ENCODE data around the gene CARM1.
A peak's percentile ranks its signal among the peaks of the same experiment; 100 is the strongest.
"Not testable (repeated sequence)": the region's sequence is repeated elsewhere in the genome, so short reads cannot be mapped to it uniquely, and the experiment has no call there.

The CARM1 gene

DNA sequence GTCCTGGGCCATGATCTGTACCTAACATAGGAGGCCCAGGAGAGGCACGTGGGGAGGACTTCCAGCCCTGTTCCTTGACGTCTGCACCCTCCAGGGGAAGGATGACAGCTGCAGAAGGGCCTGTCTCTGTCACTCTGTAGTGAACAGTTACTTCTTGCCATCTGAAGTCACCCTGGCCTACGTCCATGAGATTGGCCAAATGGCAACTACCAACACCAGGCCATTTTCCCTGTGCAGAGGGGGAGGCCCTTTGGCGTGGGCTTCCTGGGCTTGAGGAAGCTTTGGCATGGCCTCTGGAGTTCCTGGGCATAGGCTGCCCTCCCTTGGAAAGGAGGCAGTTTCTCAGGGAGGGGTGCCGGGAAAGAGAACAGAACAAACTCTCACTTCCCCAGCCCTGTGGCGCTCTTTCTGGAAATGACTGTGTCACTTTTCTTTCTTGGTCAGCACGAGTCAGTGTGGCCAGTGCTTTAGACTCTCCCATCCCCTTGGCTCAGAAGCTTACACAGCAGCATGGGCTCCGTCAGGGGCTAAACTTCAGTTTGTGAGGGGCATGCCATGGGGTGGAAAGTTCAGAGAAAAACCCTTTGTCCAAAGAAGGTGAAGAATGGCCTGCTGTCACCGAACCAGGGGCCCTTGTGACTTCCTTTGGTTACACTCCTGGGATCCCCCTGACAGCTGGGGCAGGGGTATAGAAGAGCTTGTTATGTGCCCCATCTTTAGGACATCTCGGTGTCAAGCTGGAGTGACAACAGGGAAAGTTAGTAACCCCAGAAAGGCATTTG lies 5.3 kb downstream of the CARM1 start:
- no peak for DNase-seq

DNA sequence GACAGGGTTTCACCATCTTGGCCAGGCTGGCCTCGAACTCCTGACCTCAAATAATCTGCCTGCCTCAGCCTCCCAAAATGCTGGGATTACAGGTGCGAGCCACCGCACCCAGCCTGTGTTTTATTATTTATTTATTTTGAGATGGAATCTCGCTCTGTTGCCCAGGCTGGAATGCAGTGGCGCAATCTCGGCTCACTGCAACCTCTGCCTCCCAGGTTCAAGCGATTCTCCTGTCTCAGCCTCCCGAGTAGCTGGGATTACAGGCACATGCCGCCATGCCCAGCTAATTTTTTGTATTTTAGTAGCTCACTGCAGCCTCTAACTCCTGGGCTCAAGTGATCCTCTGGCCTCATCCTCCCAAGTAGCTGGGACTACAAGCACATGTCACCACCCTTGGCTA lies 6.3 kb downstream of the CARM1 start:
- DNase-seq, result not testable (repeated sequence)

GRCh38 chr19:10878253-10878652 lies 6.9 kb downstream of the CARM1 start:
- no peak for DNase-seq

DNA sequence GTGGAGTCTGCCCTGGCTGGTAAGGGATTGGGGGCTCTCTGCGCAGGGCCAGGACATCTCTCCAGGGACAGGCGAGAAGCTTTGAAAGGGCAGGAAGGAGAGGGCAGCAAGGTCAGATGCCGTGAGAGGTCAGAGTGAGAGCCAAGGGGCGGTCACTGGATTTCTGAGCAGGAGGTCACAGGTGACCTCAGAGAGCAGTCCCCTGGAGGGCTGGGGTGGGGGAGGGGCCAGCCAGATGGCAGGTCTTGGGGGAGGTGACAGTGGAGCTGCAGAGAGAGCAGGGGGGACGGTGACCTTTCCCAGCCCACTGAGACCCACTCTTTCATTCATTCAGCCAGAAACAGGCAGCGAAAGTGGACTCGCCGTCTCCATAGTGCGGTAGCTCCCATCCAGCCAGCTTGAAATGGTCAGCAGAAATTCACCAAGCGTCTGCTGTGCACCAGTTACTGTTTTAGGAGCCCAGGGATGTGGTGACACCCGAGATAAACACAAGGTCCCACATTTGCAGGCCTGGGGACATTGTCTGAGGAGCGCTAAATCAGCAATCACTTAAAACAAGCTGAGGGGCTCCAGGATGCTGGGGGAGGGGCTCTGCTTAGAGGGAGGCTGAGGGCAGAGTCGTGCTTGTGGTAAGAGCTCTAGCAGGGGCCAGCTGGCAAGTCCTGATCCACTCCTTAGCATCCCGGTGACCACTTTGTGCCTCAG lies 10.2 kb downstream of the CARM1 start:
- no peak for DNase-seq

DNA sequence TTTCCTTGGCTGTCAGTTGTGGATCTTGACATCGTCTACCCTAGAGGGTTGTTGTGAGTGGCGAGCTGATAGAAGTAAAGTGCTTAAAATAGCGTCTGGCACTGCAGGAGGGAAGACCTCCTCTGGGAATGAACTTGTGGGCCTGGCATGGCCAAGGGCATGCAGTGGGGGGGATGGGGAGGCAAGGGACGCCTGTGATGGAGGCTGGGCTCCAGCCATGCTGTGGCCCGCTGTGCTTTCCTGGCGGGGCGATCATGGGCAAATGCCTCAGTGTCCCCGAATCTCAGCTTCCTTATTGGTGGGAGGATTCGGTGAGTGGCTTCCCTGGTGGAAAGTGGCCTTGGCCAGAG lies 10.7 kb downstream of the CARM1 start:
- no peak for DNase-seq

DNA sequence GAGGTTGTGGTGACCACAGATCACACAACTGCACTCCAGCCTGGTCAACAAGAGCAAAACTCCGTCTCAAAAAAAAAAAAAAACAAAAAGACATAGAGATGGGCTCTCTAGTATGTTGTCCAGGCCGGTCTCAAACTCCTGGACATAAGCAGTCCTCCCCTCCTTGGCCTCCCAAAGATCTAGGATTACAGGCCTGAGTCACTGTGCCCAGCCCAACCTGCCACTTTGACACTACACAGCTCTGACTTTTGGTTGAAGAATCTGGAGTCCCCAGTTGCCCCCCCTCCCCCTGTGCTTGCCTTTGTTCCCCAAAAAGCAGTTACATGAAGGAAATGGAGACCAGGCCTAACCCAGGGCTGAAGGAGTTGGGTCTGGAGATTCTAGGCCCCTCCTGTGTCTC lies 12.9 kb downstream of the CARM1 start:
- DNase-seq, result no peak

- DNase-seq, result peak; percentile 22
Measured at GRCh38 chr19:10885201-10886169, 14.1 kb downstream of the CARM1 start.

- no peak for DNase-seq
Measured at GRCh38 chr19:10887616-10888367, 16.4 kb downstream of the CARM1 start.

GRCh38 chr19:10888421-10888866 lies 17.1 kb downstream of the CARM1 start:
- peak; percentile 59 for DNase-seq

DNA sequence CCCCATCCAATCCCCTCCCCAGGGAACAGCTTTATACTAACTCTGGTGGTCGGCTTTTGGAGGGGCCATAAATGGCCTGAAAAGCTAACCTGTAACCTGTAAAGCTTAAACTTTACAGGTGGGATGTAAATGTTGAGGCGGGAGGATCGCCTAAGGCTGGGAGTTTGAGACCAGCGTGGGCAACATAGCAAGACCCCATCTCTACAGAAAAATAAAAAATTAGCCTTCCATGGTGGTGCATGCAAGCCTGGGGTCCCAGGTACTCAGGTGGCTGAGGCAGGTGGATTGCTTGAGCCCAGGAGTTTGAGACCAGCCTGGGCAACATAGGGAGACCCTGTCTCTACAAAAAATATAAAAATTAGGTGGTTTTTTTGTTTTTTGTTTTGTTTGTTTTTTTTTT lies 18.5 kb downstream of the CARM1 start:
- no peak for DNase-seq

DNA sequence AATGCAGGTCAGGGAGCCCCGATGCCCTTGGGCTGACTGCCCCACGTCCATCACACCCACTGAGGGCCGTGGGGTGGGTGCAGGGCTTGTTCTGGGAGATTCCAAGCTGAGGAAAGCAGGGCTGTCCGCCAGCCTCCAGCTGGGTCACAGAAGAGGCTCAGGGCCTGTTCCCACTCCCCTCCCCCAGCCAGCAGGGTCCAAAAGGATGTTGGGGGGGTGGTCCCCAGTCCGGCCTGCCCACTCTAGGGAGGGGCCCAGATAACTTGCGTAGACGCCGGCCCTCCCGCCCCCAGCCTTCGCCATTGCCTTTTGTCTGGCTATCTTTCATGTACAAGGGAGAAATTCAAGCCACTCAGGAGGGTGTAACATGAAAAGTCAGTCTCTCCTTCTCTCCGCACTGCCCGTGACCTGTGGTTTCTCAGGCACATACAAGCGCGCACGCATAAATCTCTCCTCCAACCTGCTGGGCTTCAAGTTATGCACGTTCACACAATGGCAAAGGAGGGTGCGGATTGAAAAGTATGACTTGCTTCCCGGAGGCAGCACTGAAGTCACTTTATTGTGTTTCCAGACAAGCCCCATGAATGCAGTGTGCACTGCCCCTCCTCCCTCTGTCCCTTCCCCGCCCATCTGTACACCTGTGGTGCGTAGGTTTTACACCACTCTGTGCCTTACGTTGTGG lies 20.2 kb downstream of the CARM1 start:
- peak; percentile 68 for DNase-seq

GRCh38 chr19:10892256-10892655 lies 20.9 kb downstream of the CARM1 start:
- DNase-seq, result peak; percentile 87

DNA sequence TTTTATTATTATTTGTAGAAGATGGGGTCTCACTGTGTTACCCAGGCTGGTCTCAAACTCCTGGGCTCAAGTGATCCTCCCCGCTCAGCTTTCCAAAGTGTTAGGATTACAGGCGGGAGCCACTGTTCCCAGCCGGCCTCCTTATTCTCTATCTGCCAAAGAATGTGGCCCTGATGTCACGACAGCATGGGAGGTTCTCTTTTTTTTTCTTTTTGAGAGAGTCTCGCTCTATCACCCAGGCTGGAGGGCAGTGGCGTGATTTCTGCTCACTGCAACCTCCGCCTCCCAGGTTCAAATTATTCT lies 23.5 kb downstream of the CARM1 start:
- DNase-seq, result no peak

GRCh38 chr19:10895363-10895762 lies 24.0 kb downstream of the CARM1 start:
- no peak for DNase-seq

DNA sequence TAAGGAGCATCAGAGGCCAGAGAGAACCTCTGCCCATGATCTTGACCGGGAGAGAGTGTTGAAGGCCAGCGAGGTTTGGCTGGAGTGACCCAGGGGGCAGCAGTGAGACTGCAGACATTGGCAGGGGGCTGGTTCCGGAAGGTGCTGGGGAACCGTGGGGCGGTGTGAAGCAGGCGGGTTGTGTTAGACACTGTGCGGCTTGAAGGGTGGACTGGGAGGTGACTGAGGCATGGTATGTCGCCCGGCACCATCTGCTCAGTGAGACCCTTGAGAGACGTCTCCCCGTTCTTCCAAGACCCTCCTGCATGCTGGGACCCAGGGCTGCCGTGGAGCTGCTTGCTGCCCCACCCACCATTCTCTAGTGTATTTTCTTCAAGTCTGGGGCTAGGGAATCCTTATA lies 24.6 kb downstream of the CARM1 start:
- no peak for DNase-seq

DNA sequence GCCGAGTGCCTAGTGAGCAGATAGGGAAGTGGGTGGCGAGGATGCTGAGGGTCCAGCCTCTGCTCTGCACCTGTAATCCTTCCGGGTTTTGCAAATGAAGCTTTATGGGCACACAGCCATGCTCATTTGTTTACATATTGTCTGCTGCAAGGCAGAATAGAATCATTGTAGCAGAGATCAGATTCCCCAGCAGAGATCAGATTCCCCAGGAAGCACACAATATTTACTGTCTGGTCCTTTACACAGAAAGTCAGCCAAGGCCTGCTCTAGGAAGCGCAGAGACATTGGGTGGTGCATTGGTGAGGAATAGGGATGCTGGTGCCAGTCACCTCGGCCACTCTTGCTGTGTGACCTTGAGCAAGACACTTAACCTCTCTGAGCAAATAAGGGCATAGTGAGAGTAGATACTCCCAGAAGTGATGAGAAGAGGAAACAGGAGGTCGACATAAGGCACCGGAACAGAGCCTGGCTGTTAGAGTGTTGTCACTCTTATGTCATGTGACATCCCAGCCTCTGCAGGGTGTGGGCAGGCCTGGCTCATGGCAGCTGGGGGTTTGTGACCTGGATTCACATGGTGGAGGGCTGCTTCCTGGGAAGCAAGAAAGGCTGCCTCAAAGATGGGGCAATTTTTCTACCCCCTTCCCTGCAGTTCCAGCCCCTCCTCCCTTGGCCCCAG lies 25.6 kb downstream of the CARM1 start:
- peak; percentile 89 for DNase-seq

DNA sequence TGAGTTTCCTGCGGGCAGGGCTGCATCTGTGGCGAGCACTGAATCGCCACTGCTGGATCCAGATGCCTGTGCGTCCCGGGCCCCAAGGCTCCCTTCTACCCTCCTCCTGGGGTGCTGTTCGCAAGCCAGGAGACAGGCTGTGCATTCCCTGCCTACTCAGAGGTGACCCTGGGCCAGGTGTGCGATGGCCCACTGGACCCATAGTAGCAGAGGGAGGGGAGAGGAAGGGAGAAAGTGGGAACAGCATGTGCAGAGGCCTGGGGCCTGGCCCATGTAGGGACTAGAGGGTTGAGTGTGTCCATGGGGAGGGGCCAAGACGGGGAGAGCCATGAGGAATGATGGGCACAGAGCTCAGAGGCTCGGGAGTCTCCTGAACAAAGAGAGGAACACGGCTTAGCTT lies 27.3 kb downstream of the CARM1 start:
- no peak for DNase-seq

DNA sequence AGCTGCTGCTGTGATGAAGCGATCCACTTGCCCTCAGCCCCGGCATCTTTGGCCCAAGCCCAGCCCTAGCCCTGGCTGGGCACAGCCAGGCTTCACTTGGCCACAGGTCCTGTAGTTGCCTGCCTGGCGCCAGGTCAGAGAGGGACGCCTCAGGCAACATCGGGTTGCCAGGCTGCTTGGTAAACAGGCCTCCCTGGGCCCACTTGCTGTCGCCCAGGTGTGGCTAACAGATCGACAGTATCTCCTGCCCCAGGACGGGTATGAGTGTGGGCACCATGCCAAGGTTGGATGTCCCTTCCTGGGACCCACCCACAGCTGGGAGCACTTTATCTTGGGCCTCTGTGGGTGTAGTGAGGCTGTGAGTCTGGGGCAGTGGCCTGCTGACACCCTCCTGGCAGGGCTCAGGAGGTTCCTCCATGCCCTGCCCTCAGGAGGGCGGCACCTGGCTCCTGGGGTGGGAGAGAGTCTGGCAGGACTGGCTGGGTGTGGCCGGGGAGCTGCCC lies 27.8 kb downstream of the CARM1 start:
- DNase-seq, result no peak

DNA sequence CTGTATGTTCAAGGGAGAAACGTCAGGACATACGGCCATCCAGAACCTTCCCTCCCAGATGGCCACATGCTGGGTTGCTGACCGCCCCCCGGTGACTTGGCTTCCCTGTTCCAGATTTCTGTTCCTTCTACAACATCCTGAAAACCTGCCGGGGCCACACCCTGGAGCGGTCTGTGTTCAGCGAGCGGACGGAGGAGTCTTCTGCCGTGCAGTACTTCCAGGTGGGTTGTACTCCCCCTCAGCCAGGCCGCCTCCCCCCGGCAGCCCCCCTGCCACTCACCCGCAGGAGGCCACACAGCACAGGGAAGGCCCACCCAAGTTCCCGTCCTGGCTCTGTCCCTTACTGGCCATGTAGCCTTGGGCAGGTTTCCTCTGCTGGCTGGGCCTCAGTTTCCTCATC lies 36.6 kb downstream of the CARM1 start:
- no peak for DNase-seq

GRCh38 chr19:10908380-10908960 lies 37.1 kb downstream of the CARM1 start:
- no peak for DNase-seq

All from NCI-H2171 treated with DMSO at 0.1 percent for 48 hours (cell line).